CD4-positive, alpha-beta T cell treated with Interferon alpha-2 for 1 hour (primary cell): ENCODE data around the gene TXN2.
"Not testable (repeated sequence)": the region's sequence is repeated elsewhere in the genome, so short reads cannot be mapped to it uniquely, and the experiment has no call there.

Experiments used
- DNase-seq, 2 donors: peaks; one replicate each; pipeline ENCODE4 v3.0.0-alpha.2; 2020 to 2022

The TXN2 gene

GRCh38 chr22:36425977-36426523 lies 55.4 kb downstream of the TXN2 start:
- DNase-seq = peak in 1 of 2 donors; percentile 11

- no peak for DNase-seq
Measured at GRCh38 chr22:36424901-36425579, 56.4 kb downstream of the TXN2 start.

GRCh38 chr22:36424466-36424865 lies 57.0 kb downstream of the TXN2 start:
- not testable (repeated sequence) for DNase-seq

GRCh38 chr22:36423461-36424404 lies 57.7 kb downstream of the TXN2 start:
- DNase-seq = no peak

- DNase-seq = no peak
Measured at GRCh38 chr22:36422287-36423014, 59.0 kb downstream of the TXN2 start.

GRCh38 chr22:36419912-36420882 lies 61.2 kb downstream of the TXN2 start:
- no peak for DNase-seq

GRCh38 chr22:36419177-36419911 lies 62.1 kb downstream of the TXN2 start:
- DNase-seq = peak in 1 of 2 donors; percentile 27

- no peak for DNase-seq
Measured at GRCh38 chr22:36417281-36417686, 64.2 kb downstream of the TXN2 start.
